ENCODE measurements around the gene AHCYL2.

Gene AHCYL2

DNA sequence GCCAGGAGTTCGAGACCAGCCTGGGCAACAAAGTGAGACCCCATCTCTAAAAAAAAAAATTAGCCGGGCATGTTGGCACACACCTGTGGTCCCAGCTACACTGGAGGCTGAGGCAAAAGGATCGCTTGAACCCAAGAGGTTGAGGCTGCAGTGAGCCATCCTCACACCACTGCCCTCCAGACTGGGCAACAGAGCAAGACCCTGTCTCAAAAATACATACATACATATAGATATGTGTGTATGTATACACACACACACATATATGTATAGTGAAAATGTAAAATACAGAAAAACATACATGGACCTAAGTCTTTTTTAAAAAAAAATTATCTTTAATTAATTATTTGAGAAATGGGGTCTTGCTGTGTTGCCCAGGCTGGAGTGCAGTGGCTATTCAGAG, 30.9 kb upstream of the AHCYL2 start:
- Histone ChIP-seq H3K27me3 (ENCODE audit: insufficient read depth, low read length, poor library complexity, severe bottlenecking) (no peaks in the 10 kb centered on the region), H3F3A (ENCODE audit: low read depth) (no peaks in the 10 kb centered on the region), H3K4me1 (ENCODE audit: insufficient read depth, low read length, poor library complexity, severe bottlenecking) (peaks cover 30% of the 10 kb centered on the region), H3K4me3 (ENCODE audit: low read length, poor library complexity, severe bottlenecking) (no peak overlapping the region), H3K79me2 (ENCODE audit: insufficient read depth, low read length) (peaks cover 31% of the 10 kb centered on the region; the same call in 1 of the 2 replicates), H3K9me2 (replicated peaks; ENCODE audit: low read depth, low read length) (no peaks in the 10 kb centered on the region), H3K36me3 (ENCODE audit: insufficient read depth, low read length) (no peaks in the 10 kb centered on the region), H4K20me1 (ENCODE audit: insufficient read depth, low read length, poor library complexity, severe bottlenecking) (peaks cover 9% of the 10 kb centered on the region), H2AFZ (ENCODE audit: low read length) (no peak overlapping the region), H3K4me2 (ENCODE audit: low read depth, low read length, poor library complexity, severe bottlenecking) (no peak overlapping the region), H3K9ac (ENCODE audit: low read depth, low read length, poor library complexity, severe bottlenecking) (no peak overlapping the region), H3K9me3 (ENCODE audit: insufficient read depth, low read depth, low read length) (no peaks in the 10 kb centered on the region)
- TF ChIP-seq CTCF (conservative IDR thresholded peaks at IDR 0.05; ENCODE audit: low read length), result no peak
- TF ChIP-seq EZH2phosphoT487 (IDR thresholded peaks at IDR 0.05; ENCODE audit: borderline replicate concordance), result no peak

- no peaks in the 10 kb centered on the region for H3K36me3 ChIP-seq (ENCODE audit: insufficient read depth, low read length)
- TF ChIP-seq EZH2phosphoT487 (IDR thresholded peaks at IDR 0.05; ENCODE audit: borderline replicate concordance) (no peak), CTCF (conservative IDR thresholded peaks at IDR 0.05; ENCODE audit: low read length) (no peak)
- H3K27me3 ChIP-seq (ENCODE audit: insufficient read depth, low read length, poor library complexity, severe bottlenecking), result no peaks in the 10 kb centered on the region
- H3K9me3 ChIP-seq (ENCODE audit: insufficient read depth, low read depth, low read length), result no peaks in the 10 kb centered on the region
- H3F3A ChIP-seq (ENCODE audit: low read depth), result no peaks in the 10 kb centered on the region
- H3K4me3 ChIP-seq (ENCODE audit: low read length, poor library complexity, severe bottlenecking), result no peak overlapping the region
- no peaks in the 10 kb centered on the region for H3K4me1 ChIP-seq (ENCODE audit: insufficient read depth, low read length, poor library complexity, severe bottlenecking)
- no peak overlapping the region for H3K4me2 ChIP-seq (ENCODE audit: low read depth, low read length, poor library complexity, severe bottlenecking)
- peaks cover 6% of the 10 kb centered on the region; the same call in 1 of the 2 replicates for H3K79me2 ChIP-seq (ENCODE audit: insufficient read depth, low read length)
- no peaks in the 10 kb centered on the region for H4K20me1 ChIP-seq (ENCODE audit: insufficient read depth, low read length, poor library complexity, severe bottlenecking)
- H3K9me2 ChIP-seq (replicated peaks; ENCODE audit: low read depth, low read length), result no peaks in the 10 kb centered on the region
- no peak overlapping the region for H2AFZ ChIP-seq (ENCODE audit: low read length)
- H3K9ac ChIP-seq (ENCODE audit: low read depth, low read length, poor library complexity, severe bottlenecking), result no peak overlapping the region
These were observed 27.1 kb upstream of the AHCYL2 start for GRCh38 chr7:129197771-129198170.

GRCh38 chr7:129199406-129199805, 25.4 kb upstream of the AHCYL2 start:
- H4K20me1 ChIP-seq (ENCODE audit: insufficient read depth, low read length, poor library complexity, severe bottlenecking), result no peaks in the 10 kb centered on the region
- no peaks in the 10 kb centered on the region for H3K27me3 ChIP-seq (ENCODE audit: insufficient read depth, low read length, poor library complexity, severe bottlenecking)
- no peak overlapping the region for H2AFZ ChIP-seq (ENCODE audit: low read length)
- H3K36me3 ChIP-seq (ENCODE audit: insufficient read depth, low read length), result no peaks in the 10 kb centered on the region
- no peaks in the 10 kb centered on the region for H3K9me3 ChIP-seq (ENCODE audit: insufficient read depth, low read depth, low read length)
- TF ChIP-seq EZH2phosphoT487 (IDR thresholded peaks at IDR 0.05; ENCODE audit: borderline replicate concordance) (no peak), CTCF (conservative IDR thresholded peaks at IDR 0.05; ENCODE audit: low read length) (no peak)
- no peaks in the 10 kb centered on the region for H3F3A ChIP-seq (ENCODE audit: low read depth)
- H3K4me2 ChIP-seq (ENCODE audit: low read depth, low read length, poor library complexity, severe bottlenecking), result no peak overlapping the region
- peaks cover 2% of the 10 kb centered on the region; the same call in 1 of the 2 replicates for H3K79me2 ChIP-seq (ENCODE audit: insufficient read depth, low read length)
- H3K9ac ChIP-seq (ENCODE audit: low read depth, low read length, poor library complexity, severe bottlenecking), result no peak overlapping the region
- no peaks in the 10 kb centered on the region for H3K9me2 ChIP-seq (replicated peaks; ENCODE audit: low read depth, low read length)
- no peak overlapping the region for H3K4me3 ChIP-seq (ENCODE audit: low read length, poor library complexity, severe bottlenecking)
- H3K4me1 ChIP-seq (ENCODE audit: insufficient read depth, low read length, poor library complexity, severe bottlenecking), result no peaks in the 10 kb centered on the region

Measured in Loucy (cell line).